Measurements from ENCODE around the gene FAM227B. TPM values are rescaled to one million over a fixed set of nuclear protein-coding genes. Genes with fewer than 3 reads are reported as not detected.
"Not testable (repeated sequence)": the region's sequence is repeated elsewhere in the genome, so short reads cannot be mapped to it uniquely, and the experiment has no call there.

Gene FAM227B, protein sequence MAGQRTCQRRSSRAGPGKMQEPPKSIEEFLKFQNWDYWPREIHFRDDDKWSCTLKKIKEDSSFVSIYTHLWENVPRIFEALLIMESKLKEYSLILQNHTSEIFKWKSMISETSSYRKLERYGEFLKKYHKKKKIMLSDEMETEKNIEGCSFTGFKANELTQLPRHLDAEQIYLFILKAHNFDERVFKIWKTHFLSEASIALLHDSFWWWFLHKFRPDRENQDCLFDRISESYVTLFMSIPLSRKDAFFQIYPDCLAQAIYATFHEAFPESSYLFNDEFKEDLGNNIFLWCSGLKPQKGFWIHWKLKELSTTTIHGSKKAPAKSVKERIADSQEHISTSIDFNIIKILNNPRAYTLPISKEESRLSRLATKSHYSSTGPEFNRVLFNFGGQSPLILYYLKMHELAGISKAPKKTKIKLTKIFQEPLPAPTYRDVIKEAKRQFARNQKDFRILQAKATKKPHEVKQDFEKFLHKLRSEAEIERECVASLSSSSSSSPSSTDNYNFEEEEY
- total RNA-seq = 1 to 10 TPM; 2.4 to 3.3 TPM

GRCh38 chr15:49620658-49621368 lies at the start of gene FAM227B, which contains the start of gene DTWD1:
Gene FAM227B, minus strand, starts transcription at chr15:49620818. Its CDS starts 5,647 bp downstream, at chr15:49615171.
Gene DTWD1, plus strand, starts transcription at chr15:49621048. Its CDS starts 4,120 bp downstream, at chr15:49625168.
- CTCF ChIA-PET = interaction anchor here (1.0 kb wide), 1 partner anchor 8 kb away, joined by 3 read pairs; no protein-coding TSS in a partner anchor
- Mint-ChIP-seq H3K4me1 (peaks cover 46% of the 10 kb centered on the region), H3K27ac (peak within 1 kb of the TSS; percentile 94), H3K27me3 (no peaks in the 10 kb centered on the region), H3K36me3 (peaks cover 31% of the 10 kb centered on the region), H3K9me3 (ENCODE audit: low read depth) (peaks cover 9% of the 10 kb centered on the region), H3K4me3 (peak within 1 kb of the TSS; percentile 97)
- peak; percentile 96 for DNase-seq
- peak; percentile 97 for ATAC-seq

DNA sequence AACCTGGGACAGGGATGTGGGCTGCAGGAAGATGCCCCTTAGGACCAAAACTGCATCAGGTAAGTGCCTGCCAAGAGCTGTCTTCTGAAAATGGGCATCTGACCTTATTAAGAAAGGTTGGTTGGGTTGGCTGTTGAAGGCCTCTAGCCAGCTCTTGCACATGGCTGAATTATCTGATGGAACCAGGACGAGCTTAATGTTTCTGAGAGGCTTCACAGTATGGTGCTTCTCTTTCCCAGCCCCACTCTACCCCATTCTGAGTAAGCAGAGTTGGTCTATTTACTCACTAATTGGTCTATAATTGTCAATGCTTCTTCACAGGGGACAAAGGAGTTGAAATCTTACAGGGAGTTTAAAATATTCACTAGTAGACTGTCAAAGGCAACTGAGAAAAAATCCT lies 48.7 kb upstream of the FAM227B start:
- ATAC-seq (no peak), DNase-seq (no peak)
- no peaks in the 10 kb centered on the region for H3K9me3 Mint-ChIP-seq (ENCODE audit: low read depth)
- H3K27me3 Mint-ChIP-seq = peaks cover 26% of the 10 kb centered on the region
- H3K27ac Mint-ChIP-seq = no peak overlapping the region
- no peak overlapping the region for H3K4me3 Mint-ChIP-seq
- no peaks in the 10 kb centered on the region for H3K4me1 Mint-ChIP-seq
- CTCF ChIA-PET = no interaction called here
- no peaks in the 10 kb centered on the region for H3K36me3 Mint-ChIP-seq

GRCh38 chr15:49666486-49666885 lies 45.9 kb upstream of the FAM227B start:
- not testable (repeated sequence) for H3K9me3 Mint-ChIP-seq (ENCODE audit: low read depth)

GRCh38 chr15:49664716-49665115 lies 44.1 kb upstream of the FAM227B start:
- peaks cover 40% of the 10 kb centered on the region for H3K27me3 Mint-ChIP-seq
- no peaks in the 10 kb centered on the region for H3K9me3 Mint-ChIP-seq (ENCODE audit: low read depth)
- DNase-seq (no peak), ATAC-seq (no peak)
- no peaks in the 10 kb centered on the region for H3K36me3 Mint-ChIP-seq
- H3K4me1 Mint-ChIP-seq = no peaks in the 10 kb centered on the region
- H3K27ac Mint-ChIP-seq = no peak overlapping the region
- CTCF ChIA-PET = no interaction called here
- H3K4me3 Mint-ChIP-seq = no peak overlapping the region

More at GRCh38 chr15:49666486-49666885, 45.9 kb upstream of the FAM227B start:
- H3K36me3 Mint-ChIP-seq, CTCF ChIA-PET, H3K27ac Mint-ChIP-seq, H3K4me3 Mint-ChIP-seq, DNase-seq, ATAC-seq, H3K4me1 Mint-ChIP-seq: not testable (repeated sequence)
- H3K27me3 Mint-ChIP-seq = peaks cover 30% of the 10 kb centered on the region

DNA sequence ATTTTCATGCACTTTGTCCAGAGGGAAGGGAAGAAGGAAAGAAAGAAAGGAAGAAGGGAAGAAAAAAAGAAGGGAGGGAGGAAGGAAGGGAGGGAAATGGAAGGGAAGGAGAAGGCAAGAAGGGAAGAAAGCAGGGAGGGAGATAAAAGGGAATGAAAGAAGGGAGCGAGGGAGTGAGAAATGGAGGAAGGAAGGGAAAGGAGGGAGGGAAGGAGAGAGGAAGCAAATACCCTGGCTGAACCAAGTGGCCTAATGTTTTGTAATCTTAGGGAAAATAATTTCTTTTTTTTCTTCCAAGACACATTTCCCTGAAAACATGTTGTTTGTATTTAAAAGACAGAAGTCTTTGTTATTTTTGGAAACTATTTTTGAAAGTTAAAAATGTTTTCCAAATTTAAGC lies 36.1 kb upstream of the FAM227B start:
- ATAC-seq (no peak), DNase-seq (no peak)
- Mint-ChIP-seq H3K4me1 (no peaks in the 10 kb centered on the region), H3K4me3 (no peak overlapping the region), H3K27me3 (peaks cover 15% of the 10 kb centered on the region), H3K36me3 (no peaks in the 10 kb centered on the region), H3K27ac (no peak overlapping the region), H3K9me3 (ENCODE audit: low read depth) (peaks cover 6% of the 10 kb centered on the region)
- CTCF ChIA-PET = no interaction called here

DNA sequence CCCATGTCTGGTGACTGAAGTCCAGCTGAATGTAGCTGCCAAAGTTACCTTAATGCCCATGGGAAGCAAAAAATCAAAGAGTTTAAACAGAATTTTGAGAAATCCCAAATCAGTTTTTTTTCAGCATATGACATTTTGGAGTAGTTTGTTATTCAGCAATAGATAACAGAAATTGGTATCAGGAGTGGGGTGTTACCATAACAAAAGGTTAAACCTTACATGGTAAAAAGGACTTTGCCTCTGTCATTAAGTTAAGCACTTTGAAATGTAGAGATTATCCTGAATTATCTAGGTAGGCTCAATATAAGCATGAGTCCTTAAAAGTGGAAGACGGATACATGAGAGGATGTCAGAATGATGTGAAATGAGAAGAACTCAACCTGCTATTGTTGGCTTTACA lies 32.3 kb upstream of the FAM227B start:
- Mint-ChIP-seq H3K4me1 (no peaks in the 10 kb centered on the region), H3K27me3 (no peaks in the 10 kb centered on the region), H3K9me3 (ENCODE audit: low read depth) (peaks cover 3% of the 10 kb centered on the region), H3K4me3 (no peak overlapping the region), H3K27ac (no peak overlapping the region), H3K36me3 (no peaks in the 10 kb centered on the region)
- ATAC-seq = no peak
- no peak for DNase-seq
- CTCF ChIA-PET = no interaction called here

DNA sequence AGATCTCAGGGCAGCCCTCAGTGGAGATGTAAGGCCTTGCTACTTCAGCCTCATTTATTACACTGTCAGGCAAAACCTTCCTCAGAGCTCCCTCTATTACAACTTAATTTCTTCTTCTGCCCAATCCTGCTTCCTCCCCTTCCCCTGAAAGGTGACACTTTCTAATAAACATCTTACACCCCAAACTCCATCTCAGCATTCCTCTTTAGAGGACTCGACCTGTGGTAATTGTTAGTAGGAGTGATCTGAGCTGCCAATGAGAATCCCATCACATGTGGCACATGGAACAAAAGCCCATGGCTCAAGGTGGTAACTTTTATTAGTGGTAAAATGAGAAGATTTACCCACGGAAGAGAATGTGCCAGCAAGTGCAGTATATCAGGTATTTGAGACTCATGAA lies 30.1 kb upstream of the FAM227B start:
- peaks cover 2% of the 10 kb centered on the region for H3K36me3 Mint-ChIP-seq
- DNase-seq (no peak), ATAC-seq (no peak)
- H3K4me1 Mint-ChIP-seq = no peaks in the 10 kb centered on the region
- H3K27ac Mint-ChIP-seq = no peak overlapping the region
- peaks cover 3% of the 10 kb centered on the region for H3K9me3 Mint-ChIP-seq (ENCODE audit: low read depth)
- H3K4me3 Mint-ChIP-seq = no peak overlapping the region
- H3K27me3 Mint-ChIP-seq = no peaks in the 10 kb centered on the region
- CTCF ChIA-PET = no interaction called here

DNA sequence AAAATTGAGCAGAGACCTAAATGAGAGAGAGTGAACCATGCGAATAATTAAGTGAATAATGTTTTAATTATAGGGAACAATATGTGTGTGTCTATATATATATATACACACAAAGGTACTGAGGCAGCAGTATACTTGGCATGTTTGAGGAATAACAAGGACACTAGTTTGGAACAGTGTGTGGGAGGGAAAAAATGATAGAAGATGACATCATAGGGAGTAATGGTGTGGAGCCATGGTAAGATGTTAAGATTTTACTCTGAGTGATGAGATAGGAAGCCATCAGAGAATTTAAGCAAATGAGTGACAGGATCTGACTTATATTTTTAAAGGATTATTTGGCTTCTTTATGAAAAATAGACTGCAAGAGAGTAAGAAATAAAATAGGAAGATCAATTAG lies 29.4 kb upstream of the FAM227B start:
- DNase-seq (no peak), ATAC-seq (no peak)
- Mint-ChIP-seq H3K4me1 (no peaks in the 10 kb centered on the region), H3K9me3 (ENCODE audit: low read depth) (peaks cover 3% of the 10 kb centered on the region), H3K36me3 (peaks cover 2% of the 10 kb centered on the region), H3K4me3 (no peak overlapping the region), H3K27ac (no peak overlapping the region), H3K27me3 (no peaks in the 10 kb centered on the region)
- CTCF ChIA-PET = no interaction called here

GRCh38 chr15:49646891-49647290 lies 26.3 kb upstream of the FAM227B start:
- Mint-ChIP-seq H3K9me3 (ENCODE audit: low read depth) (no peaks in the 10 kb centered on the region), H3K27ac (no peak overlapping the region), H3K4me1 (no peaks in the 10 kb centered on the region), H3K36me3 (peaks cover 4% of the 10 kb centered on the region), H3K27me3 (no peaks in the 10 kb centered on the region), H3K4me3 (no peak overlapping the region)
- DNase-seq = no peak
- no peak for ATAC-seq
- CTCF ChIA-PET = no interaction called here

DNA sequence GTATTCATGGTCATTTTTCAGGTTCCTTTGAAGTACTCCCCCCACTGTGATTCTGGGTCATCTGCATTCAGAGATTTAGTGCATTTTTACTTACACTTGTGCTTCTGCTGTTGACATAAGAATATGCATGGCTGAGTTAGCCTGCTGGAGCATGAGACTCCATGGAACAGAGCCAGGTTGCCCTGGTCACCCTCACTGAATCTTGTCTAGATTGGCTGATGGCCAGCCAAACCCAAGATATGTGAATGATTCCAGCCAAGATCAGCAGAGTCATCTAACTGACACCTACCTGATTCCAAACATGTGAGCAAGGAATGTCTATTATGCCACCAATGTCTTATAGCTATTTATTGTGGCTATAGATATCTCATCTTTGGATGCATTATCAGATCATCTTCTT lies 25.3 kb upstream of the FAM227B start:
- CTCF ChIA-PET = no interaction called here
- Mint-ChIP-seq H3K27ac (no peak overlapping the region), H3K4me1 (no peaks in the 10 kb centered on the region), H3K27me3 (no peaks in the 10 kb centered on the region), H3K9me3 (ENCODE audit: low read depth) (no peaks in the 10 kb centered on the region), H3K4me3 (no peak overlapping the region), H3K36me3 (peaks cover 7% of the 10 kb centered on the region)
- ATAC-seq = no peak
- DNase-seq = no peak

DNA sequence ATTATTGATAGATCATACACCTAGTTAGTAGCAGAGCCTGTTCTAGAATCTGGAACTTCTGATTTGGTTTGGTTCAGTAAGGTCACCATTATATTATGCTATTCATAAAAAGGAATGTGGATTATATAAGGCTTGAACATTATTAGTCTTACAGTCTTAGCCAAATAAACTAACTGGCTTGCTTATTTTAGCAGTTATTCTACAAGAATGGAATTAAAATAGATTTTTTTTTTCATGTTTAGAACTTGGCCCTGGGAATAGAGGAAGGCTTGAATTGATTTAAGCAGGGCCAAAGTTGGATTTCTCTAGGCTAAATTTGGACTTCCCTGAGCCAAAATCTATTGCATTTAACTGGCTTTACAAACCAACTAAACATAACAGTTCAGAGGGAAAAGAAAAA lies 24.7 kb upstream of the FAM227B start:
- no peak overlapping the region for H3K4me3 Mint-ChIP-seq
- CTCF ChIA-PET = no interaction called here
- no peaks in the 10 kb centered on the region for H3K4me1 Mint-ChIP-seq
- no peak overlapping the region for H3K27ac Mint-ChIP-seq
- DNase-seq (no peak), ATAC-seq (no peak)
- no peaks in the 10 kb centered on the region for H3K9me3 Mint-ChIP-seq (ENCODE audit: low read depth)
- H3K36me3 Mint-ChIP-seq = peaks cover 7% of the 10 kb centered on the region
- no peaks in the 10 kb centered on the region for H3K27me3 Mint-ChIP-seq

DNA sequence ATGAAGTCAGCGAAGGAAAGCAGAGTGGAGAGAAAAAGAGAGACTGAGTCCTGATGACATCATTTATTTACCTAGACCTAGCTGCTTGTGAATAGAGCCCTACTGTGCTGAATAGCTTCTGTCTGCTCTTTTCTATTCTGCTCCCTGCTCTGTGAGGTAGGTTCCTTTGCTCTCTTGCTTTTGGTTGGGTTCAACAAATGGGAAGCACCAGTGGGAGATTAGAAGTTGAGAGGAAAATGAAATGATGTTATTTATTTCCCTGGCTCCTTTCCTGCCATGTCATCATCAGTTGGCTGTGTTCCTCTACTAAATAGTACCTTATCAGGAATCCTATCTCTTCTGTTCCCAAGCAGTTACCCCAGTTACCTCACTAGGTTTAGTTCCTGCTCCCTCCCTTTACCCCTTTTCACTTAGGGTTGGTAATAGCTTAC lies 23.8 kb upstream of the FAM227B start:
- DNase-seq = no peak
- CTCF ChIA-PET = no interaction called here
- peaks cover 7% of the 10 kb centered on the region for H3K36me3 Mint-ChIP-seq
- H3K4me1 Mint-ChIP-seq = no peaks in the 10 kb centered on the region
- ATAC-seq = no peak
- no peak overlapping the region for H3K4me3 Mint-ChIP-seq
- no peaks in the 10 kb centered on the region for H3K9me3 Mint-ChIP-seq (ENCODE audit: low read depth)
- H3K27me3 Mint-ChIP-seq = no peaks in the 10 kb centered on the region
- H3K27ac Mint-ChIP-seq = no peak overlapping the region

DNA sequence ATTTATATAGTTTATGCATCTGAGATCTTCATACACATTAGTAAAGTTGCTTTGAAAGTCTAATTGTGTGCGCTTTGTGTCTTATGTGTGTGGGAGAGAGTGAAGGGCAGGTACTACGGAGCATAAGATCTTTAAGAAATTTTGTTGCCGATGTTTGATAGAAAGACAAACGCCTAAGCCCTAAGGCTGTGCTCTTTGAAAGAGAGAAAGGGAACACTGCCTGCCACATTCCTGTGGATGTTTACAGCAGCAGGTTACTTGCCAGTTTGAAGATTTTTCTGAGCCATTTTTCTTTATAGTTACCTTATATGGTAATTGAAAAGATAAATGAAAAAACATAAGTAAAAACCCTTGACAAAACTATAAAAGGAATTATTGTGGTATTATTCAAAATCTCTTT lies 17.2 kb upstream of the FAM227B start:
- DNase-seq (no peak), ATAC-seq (no peak)
- CTCF ChIA-PET = no interaction called here
- no peaks in the 10 kb centered on the region for H3K9me3 Mint-ChIP-seq (ENCODE audit: low read depth)
- no peaks in the 10 kb centered on the region for H3K4me1 Mint-ChIP-seq
- no peaks in the 10 kb centered on the region for H3K27me3 Mint-ChIP-seq
- peaks cover 15% of the 10 kb centered on the region for H3K36me3 Mint-ChIP-seq
- no peak overlapping the region for H3K27ac Mint-ChIP-seq
- no peak overlapping the region for H3K4me3 Mint-ChIP-seq

DNA sequence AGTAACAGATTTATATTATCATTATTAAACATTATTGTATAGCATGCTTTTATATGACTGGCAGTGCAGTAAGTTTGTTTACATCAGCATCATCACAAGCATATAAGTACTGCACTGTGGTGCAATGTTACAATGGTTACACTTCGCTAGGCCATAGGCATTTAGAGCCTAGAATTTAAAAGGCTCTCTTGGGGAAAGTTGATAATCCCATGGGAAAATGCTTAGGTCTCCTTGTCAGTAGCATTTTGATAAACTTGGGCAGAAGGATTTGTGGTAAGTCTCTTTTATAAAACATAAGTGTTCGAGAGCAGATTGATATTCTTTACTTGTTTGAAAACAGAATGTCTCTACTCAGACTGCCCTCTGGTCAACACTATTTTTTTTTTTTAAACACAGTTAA lies 7.8 kb upstream of the FAM227B start:
- Mint-ChIP-seq H3K9me3 (ENCODE audit: low read depth) (peaks cover 5% of the 10 kb centered on the region), H3K27me3 (no peaks in the 10 kb centered on the region), H3K4me1 (peaks cover 17% of the 10 kb centered on the region), H3K36me3 (peaks cover 27% of the 10 kb centered on the region), H3K27ac (no peak overlapping the region), H3K4me3 (no peak overlapping the region)
- DNase-seq (no peak), ATAC-seq (no peak)
- CTCF ChIA-PET = interaction anchor here (1.0 to 1.3 kb wide), 2 partner anchors 8 to 375 kb away, joined by 3 read pairs; partner anchors contain the start of genes DTWD1 and FAM227B

Measured in activated CD8-positive, alpha-beta memory T cell treated with anti-CD3 and anti-CD28 coated beads, Interleukin-2, amount 10 ng/mL, durations not matched to agents 7 days and 5 days (primary cell).